CD4-positive, alpha-beta T cell treated with Interleukin-6 for 4 hours (primary cell): Measurements from ENCODE around the gene SPC24.
"Not testable (repeated sequence)": the region's sequence is repeated elsewhere in the genome, so short reads cannot be mapped to it uniquely, and the experiment has no call there.

ENCODE experiments used
- DNase-seq: peaks from one replicate; pipeline ENCODE4 v3.0.0-alpha.2; 2020; ENCODE audit warnings: mixed read lengths

SPC24 gene

DNA sequence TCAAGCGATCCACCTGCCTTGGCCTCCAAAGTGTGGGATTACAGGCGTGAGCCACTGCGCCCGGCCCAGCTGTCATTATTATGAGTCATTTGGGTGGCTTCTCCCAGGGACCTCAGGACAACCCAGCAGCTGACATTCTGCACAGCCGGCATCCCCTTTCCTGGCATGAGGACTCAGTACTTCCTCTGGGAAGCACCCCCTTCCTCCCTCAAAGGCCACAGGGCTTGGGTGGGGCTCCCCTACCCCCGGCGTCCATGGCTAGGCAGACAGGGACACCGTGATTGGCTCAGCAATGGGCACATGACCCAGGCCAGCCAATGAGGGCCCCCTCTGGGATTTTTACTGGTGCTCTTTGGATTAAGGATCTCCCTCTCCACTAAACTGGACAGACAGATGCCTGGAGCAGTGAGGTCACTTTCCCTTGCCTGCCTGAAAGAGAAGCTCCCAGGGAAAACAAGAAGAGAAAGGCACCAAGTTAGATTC is 35.7 kb upstream of the SPC24 start:
- DNase-seq, result no peak

GRCh38 chr19:11190501-11190900 is 34.9 kb upstream of the SPC24 start:
- no peak for DNase-seq

GRCh38 chr19:11187441-11187840 is 31.9 kb upstream of the SPC24 start:
- DNase-seq, result no peak

GRCh38 chr19:11182994-11183393 is 27.4 kb upstream of the SPC24 start:
- no peak for DNase-seq

- DNase-seq, result no peak
Measured at GRCh38 chr19:11181488-11181887, 25.9 kb upstream of the SPC24 start.

- DNase-seq, result not testable (repeated sequence)
Measured at GRCh38 chr19:11180975-11181374, 25.4 kb upstream of the SPC24 start.

DNA sequence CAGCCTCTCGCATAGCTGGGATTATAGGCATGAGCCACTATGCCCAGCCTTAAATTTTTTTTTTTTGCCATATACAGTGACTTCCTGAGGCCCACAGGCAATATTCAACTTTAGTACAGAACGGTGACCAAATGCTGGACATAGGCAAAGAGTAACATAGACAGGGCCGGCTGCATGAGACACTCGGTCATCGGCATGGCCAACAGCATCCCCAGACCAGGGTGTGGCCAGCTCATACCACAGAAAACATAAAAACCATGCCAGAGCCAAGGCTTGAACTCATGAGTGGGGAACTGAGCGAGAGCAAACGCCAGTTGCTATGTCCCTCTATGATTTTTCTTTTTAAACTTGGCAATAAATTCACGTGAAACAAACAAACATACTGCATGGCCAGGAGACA is 24.8 kb upstream of the SPC24 start:
- DNase-seq, result no peak

GRCh38 chr19:11179716-11180297 is 24.2 kb upstream of the SPC24 start:
- no peak for DNase-seq

- not testable (repeated sequence) for DNase-seq
Measured at GRCh38 chr19:11179145-11179465, 23.5 kb upstream of the SPC24 start.

GRCh38 chr19:11177592-11177991 is 22.0 kb upstream of the SPC24 start:
- no peak for DNase-seq

- no peak for DNase-seq
Measured at GRCh38 chr19:11176466-11177193, 21.0 kb upstream of the SPC24 start.

DNA sequence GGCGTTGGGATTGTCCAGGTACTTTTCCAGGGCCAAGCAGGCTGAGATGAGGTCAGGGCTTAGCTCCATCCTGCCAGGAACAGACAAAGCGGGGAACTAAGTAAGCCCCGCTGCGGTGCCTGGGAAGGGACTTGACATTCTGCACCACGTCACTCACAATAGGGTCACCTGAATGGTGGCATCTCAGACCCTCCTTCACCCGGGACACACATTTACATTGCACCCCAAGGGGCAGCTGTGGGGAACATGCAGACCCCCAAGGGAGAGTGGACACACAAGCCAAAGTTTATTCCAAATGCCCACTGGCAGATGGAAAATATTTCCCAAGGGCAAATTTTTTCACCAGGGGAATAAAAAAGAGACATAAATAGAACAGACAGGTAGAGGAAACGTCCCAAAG is 20.3 kb upstream of the SPC24 start:
- DNase-seq, result no peak

GRCh38 chr19:11174336-11174735 is 18.8 kb upstream of the SPC24 start:
- DNase-seq, result no peak

GRCh38 chr19:11173516-11174155 is 18.1 kb upstream of the SPC24 start:
- DNase-seq, result no peak

GRCh38 chr19:11172576-11172975 is 17.0 kb upstream of the SPC24 start:
- no peak for DNase-seq

DNA sequence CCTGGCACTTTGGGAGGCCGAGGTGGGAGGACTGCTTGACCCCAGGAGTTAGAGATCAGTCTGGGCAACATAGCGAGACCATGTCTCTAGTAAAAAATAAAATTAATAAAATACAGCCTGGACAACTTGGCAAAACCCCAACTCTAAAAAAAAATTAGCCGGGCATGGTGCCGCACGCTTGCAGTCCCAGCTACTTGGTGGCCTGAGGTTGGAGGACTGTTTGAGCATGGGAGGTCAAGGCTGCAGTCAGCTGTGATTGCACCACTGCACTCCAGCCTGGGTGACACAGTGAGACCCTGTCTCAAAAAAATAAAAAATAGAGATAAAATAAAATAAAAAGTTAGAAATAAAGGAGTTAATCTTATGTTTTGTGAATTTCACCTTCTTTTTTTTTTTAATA is 15.6 kb upstream of the SPC24 start:
- no peak for DNase-seq

- DNase-seq, result no peak
Measured at GRCh38 chr19:11169896-11170678, 14.5 kb upstream of the SPC24 start.

DNA sequence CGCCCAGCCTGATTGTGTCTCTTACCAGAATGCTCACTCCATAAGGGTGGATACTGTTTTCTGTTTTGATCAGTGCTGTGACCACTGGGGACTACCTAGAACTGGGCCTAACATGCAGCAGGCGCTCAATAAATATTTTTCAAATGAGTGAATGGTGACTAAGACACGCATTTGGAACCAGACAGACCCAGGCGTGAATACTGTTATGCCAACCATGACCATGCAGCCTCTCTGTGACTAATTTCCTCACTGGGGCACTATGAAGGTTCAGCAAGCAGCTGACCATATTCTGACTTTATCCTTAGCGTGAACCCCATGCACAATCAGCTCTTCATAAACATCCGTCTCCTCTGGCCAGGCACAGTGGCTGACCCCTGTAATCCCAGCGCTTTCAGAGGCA is 13.0 kb upstream of the SPC24 start:
- no peak for DNase-seq

DNA sequence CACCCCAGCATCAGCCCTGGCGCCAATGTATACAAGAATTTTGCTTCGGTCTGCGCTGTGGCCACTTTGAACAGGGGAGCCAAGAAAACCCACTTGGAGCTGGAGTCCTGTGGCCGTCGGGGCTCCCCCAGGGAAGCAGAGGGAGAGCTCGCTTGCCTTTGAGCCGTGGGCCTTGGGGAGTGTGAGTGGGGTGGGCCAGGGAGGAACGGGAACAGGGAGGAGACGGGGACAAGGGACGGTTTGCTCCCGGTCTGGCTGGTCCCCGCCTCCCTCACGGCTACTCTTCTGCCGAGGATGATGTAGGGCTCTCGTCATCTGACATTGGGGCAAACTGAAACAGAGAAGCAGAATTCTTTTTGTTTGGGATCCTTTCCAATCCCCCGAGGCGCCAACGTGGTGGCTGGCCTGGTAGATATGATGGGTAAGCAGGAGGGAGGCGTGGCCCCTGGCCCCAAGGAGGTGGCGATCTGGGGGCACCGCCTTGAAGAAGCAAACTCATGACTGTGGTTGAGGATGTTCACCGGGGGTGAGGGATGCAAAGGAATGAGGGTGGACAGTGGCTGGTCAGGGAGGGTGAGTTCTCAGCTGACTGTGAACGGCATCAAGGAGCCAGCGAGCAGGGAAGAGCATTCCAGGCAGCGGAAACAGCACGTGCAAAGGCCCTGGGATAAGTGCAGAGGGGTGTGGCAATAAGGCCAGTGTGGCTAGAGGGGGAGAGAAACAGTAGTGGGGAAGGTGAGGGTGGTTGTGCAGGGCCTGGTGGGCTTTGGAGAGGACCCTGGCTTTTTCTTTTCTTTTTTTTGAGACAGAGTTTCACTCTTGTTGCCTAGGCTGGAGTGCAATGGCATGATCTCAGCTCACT is 10.9 kb upstream of the SPC24 start:
- DNase-seq, result no peak

- no peak for DNase-seq
Measured at GRCh38 chr19:11165486-11166030, 10.0 kb upstream of the SPC24 start.

DNA sequence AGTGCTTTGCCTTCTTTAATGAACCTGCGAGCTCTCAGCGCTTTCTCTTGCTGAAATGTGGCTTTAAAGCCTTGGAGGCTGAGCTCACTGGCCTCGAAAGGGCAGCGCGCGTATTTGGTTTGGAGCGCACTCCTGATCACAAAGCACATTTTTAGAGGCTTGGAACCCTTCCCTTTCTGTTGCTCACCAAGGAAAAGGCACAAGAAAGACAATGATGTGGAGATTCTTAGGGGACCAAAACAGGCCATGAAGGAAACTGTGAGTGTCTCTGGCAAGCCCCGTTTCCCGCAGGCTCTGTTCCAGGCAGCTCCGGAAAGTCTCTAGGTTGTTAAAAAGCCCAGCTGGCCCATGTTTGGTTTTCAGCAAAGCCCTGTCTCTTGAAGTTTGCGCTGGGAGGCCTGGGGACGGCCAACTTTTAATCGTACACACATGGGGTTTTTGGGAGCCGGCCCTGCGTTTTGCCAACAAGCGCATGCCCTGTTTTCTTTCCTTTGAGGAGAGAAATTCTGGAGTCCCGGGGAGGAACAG is 9.4 kb upstream of the SPC24 start:
- DNase-seq, result no peak

DNA sequence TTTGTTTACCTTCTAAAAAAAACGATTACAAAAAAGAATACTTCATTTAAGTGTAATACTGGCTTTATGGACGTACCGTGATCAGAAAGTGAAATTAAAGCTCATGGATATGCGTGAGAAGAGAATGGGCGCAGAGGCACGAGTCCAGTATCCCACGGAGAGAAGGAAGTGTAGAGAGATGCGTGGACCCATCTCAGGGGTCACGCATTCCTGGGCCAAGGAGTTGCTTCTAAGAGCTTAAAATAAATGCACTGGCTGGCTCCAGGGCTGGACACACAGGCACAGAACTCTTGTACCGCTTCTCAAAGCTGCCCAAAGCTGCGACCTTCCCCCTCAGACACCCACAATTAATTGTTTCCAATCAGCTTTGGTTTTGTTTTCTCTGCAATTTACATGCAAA is 8.7 kb upstream of the SPC24 start:
- no peak for DNase-seq
